Measurements from ENCODE around the gene ZNF296.

GRCh38 chr19:45058622-45059159, 17.6 kb downstream of the ZNF296 start:
- TF ChIP-seq CTCF (IDR thresholded peaks at IDR 0.05) (no peak), POLR2A (IDR thresholded peaks at IDR 0.05) (no peak)
